HCT116 (cell line): Measurements from ENCODE around the gene DAO. TPM values are rescaled to one million over a fixed set of nuclear protein-coding genes. Genes with fewer than 3 reads are reported as not detected.
A peak's percentile ranks its signal among the peaks of the same experiment; 100 is the strongest.

Source experiments
- ATAC-seq: fragments of 200-7000 bp; cut with Tn5 transposase; 2 replicates; pipeline ENCODE4 v1.9.1; 2020; ENCODE audit warnings: mild to moderate bottlenecking, moderate library complexity
- BruUV-seq: library from RNA; stranded (reverse); fragments of 400-500 nt; replicated peaks from 2 replicates; lab custom pipeline; 2021; lab: Mats Ljungman, UMichigan
- CTCF ChIA-PET: fragments of 300-600 bp; sonication (Branson Sonifier 250); formaldehyde crosslinking; loops from one replicate; lab custom pipeline; 2021; ENCODE audit warnings: antibody characterized with exemption; lab: Charles Lee
- POLR2A ChIA-PET: fragments of 300-600, 350-600 bp; sonication (Branson Sonifier 250); formaldehyde crosslinking; loops from one replicate; lab custom pipeline; 2021; ENCODE audit warnings: antibody characterized with exemption; lab: Charles Lee
- RAD21 ChIA-PET, 2 experiments: fragments of 300-600 bp; sonication (Branson Sonifier 250); formaldehyde crosslinking; loops; one replicate each; lab custom pipeline; 2023; ENCODE audit warnings: low total read pairs in 2 of 2; ENCODE audit not compliant: uncharacterized antibody in 2 of 2, unreplicated experiment in 2 of 2, low non-redundant PET in 1 of 2; lab: Charles Lee
- DNase-seq: peaks from one replicate; pipeline ENCODE4 v3.0.0-alpha.2; 2010; ENCODE audit warnings: low read depth, low spot score
- H2AFZ ChIP-seq: fragments of 200-600 bp; shearing (Covaris generic), sonication (generic); 2 replicates; pipeline ENCODE4 v1.6.1; 2017; ENCODE audit warnings: low read depth, mixed run types, mixed read lengths, antibody characterized with exemption, low read length; ENCODE audit not compliant: poor library complexity, severe bottlenecking
- H3K27ac ChIP-seq: 2 replicates; pipeline ENCODE4 v1.5.1; 2012; ENCODE audit warnings: low read depth, low read length
- H3K27me3 ChIP-seq: fragments of 200-600 bp; sonication (generic); 2 replicates; pipeline ENCODE4 v1.6.1; 2016; ENCODE audit warnings: mixed run types, low read length, mixed read lengths; ENCODE audit not compliant: insufficient read depth
- H3K36me3 ChIP-seq, 2 experiments: fragments of 200-500 bp in 1 of 2; fragments of 200-600 bp in 1 of 2; sonication (Bioruptor generic) in 1 of 2; sonication (generic) in 1 of 2; 2 replicates each; pipeline versions ENCODE4 v1.5.1 to v1.6.1; 2014 to 2016; ENCODE audit warnings: low read length in 2 of 2, inconsistent platforms in 1 of 2, mixed read lengths in 1 of 2, mixed run types in 1 of 2; ENCODE audit not compliant: insufficient read depth in 2 of 2, control insufficient read depth in 1 of 2
- H3K4me1 ChIP-seq, 2 experiments: fragments of 200-600 bp in 1 of 2; sonication (generic) in 1 of 2; 2 replicates each; pipeline versions ENCODE4 v1.5.1 to v1.6.1; 2012 to 2017; ENCODE audit warnings: low read length in 2 of 2, inconsistent platforms in 1 of 2, mild to moderate bottlenecking in 1 of 2, mixed read lengths in 1 of 2, mixed run types in 1 of 2, moderate library complexity in 1 of 2; ENCODE audit not compliant: insufficient read depth in 2 of 2, control insufficient read depth in 1 of 2
- H3K4me2 ChIP-seq: fragments of 200-600 bp; sonication (generic); 2 replicates; pipeline ENCODE4 v1.6.1; 2017; ENCODE audit warnings: mixed run types, low read length, mixed read lengths
- H3K4me3 ChIP-seq, 2 experiments: fragments of 200-600 bp in 1 of 2; sonication (generic) in 1 of 2; replicated peaks in 1 of 2; 2 replicates each; pipeline ENCODE4 v1.5.1; 2011 to 2016; ENCODE audit warnings: low read length in 2 of 2, control low read depth in 1 of 2, low read depth in 1 of 2, mild to moderate bottlenecking in 1 of 2, mixed read lengths in 1 of 2, mixed run types in 1 of 2
- H3K79me2 ChIP-seq: fragments of 200-600 bp; sonication (generic); 2 replicates; pipeline ENCODE4 v1.6.1; 2017; ENCODE audit warnings: mild to moderate bottlenecking, mixed run types, low read length, moderate library complexity, mixed read lengths; ENCODE audit not compliant: insufficient read depth
- H3K9ac ChIP-seq: fragments of 200-600 bp; sonication (generic); 2 replicates; pipeline ENCODE4 v1.6.1; 2016; ENCODE audit warnings: low read length, mixed read lengths
- H3K9me2 ChIP-seq: fragments of 200-600 bp; sonication (generic), shearing (Covaris generic); 2 replicates; pipeline ENCODE4 v1.6.1; 2017; ENCODE audit warnings: mixed run types, mild to moderate bottlenecking, moderate library complexity; ENCODE audit not compliant: insufficient read depth
- H3K9me3 ChIP-seq, 2 experiments: fragments of 200-500 bp in 1 of 2; fragments of 200-600 bp in 1 of 2; sonication (Bioruptor generic) in 1 of 2; sonication (generic) in 1 of 2; 2 replicates each; pipeline ENCODE4 v1.6.1; 2014 to 2017; ENCODE audit warnings: low read length in 2 of 2, mixed read lengths in 2 of 2, inconsistent platforms in 1 of 2, low read depth in 1 of 2, mild to moderate bottlenecking in 1 of 2, mixed run types in 1 of 2, moderate library complexity in 1 of 2; ENCODE audit not compliant: control insufficient read depth in 1 of 2, insufficient read depth in 1 of 2
- H4K20me1 ChIP-seq: fragments of 200-600 bp; sonication (generic), shearing (Covaris generic); 2 replicates; pipeline ENCODE4 v1.6.1; 2017; ENCODE audit warnings: mixed run types, mild to moderate bottlenecking, moderate library complexity; ENCODE audit not compliant: insufficient read depth
- ELF1 ChIP-seq: IDR thresholded peaks from 2 replicates; pipeline ENCODE4 v1.6.1; 2012; ENCODE audit warnings: low read depth, borderline replicate concordance
- EZH2 ChIP-seq: fragments of 200-600 bp; sonication (generic); IDR thresholded peaks from 2 replicates; pipeline ENCODE4 v1.6.1; 2017; ENCODE audit warnings: antibody characterized with exemption, mixed run types
- POLR2A ChIP-seq: IDR thresholded peaks from 2 replicates; pipeline ENCODE4 v1.7.0; 2011; ENCODE audit warnings: borderline replicate concordance; ENCODE audit not compliant: insufficient read depth, insufficient read length; ENCODE audit errors: extremely low read depth
- RAD21 ChIP-seq: IDR thresholded peaks from 2 replicates; pipeline ENCODE4 v1.6.1; 2012; ENCODE audit warnings: low read depth, mild to moderate bottlenecking
- SIN3A ChIP-seq: IDR thresholded peaks from 2 replicates; pipeline ENCODE4 v1.6.1; 2012; ENCODE audit warnings: low read depth
- YY1 ChIP-seq: IDR thresholded peaks from 2 replicates; pipeline ENCODE4 v1.6.1; 2011; ENCODE audit warnings: low read length, low read depth, moderate library complexity, mild to moderate bottlenecking; ENCODE audit not compliant: insufficient replicate concordance; ENCODE audit errors: extremely low read depth
- ZNF274 ChIP-seq: fragments of 200-500 bp; sonication (Bioruptor generic); IDR thresholded peaks from 2 replicates; pipeline ENCODE4 v1.6.1; 2014; ENCODE audit warnings: mild to moderate bottlenecking, low read depth, low read length, inconsistent platforms
- intact Hi-C: fragments of 100-400 bp; cut with micrococcal nuclease; formaldehyde crosslinking; loops from 2 replicates; pipeline ENCODE4 v1.10.0; 2022
- total RNA-seq: library from RNA; stranded (reverse); gene quantifications from one replicate; pipeline ENCODE4 v1.2.1, GENCODE V29; 2021; ENCODE audit not compliant: unreplicated experiment
- TF ChIP-seq, protein P1 (sequence below): IDR thresholded peaks from 2 replicates; pipeline ENCODE4 v1.6.1; 2012
- TF ChIP-seq, protein P2 (sequence below): IDR thresholded peaks from 2 replicates; pipeline ENCODE4 v1.6.1; 2011; ENCODE audit warnings: mild to moderate bottlenecking, low read length, moderate library complexity; ENCODE audit not compliant: insufficient replicate concordance; ENCODE audit errors: extremely low read depth
- TF ChIP-seq, protein P3 (sequence below): IDR thresholded peaks from 2 replicates; pipeline ENCODE4 v1.6.1; 2012; ENCODE audit warnings: low read depth
- TF ChIP-seq, protein P4 (sequence below), 3 experiments: fragments of 200-600 bp in 1 of 3; sonication (generic) in 1 of 3; IDR thresholded peaks in 2 of 3; conservative IDR thresholded peaks in 1 of 3; 2 replicates each; pipeline ENCODE4 v1.5.1; 2012 to 2017; ENCODE audit warnings: low read depth in 2 of 3, low read length in 2 of 3, antibody characterized with exemption in 1 of 3, borderline replicate concordance in 1 of 3, control low read depth in 1 of 3, mild to moderate bottlenecking in 1 of 3, mixed read lengths in 1 of 3, mixed run types in 1 of 3, moderate library complexity in 1 of 3; ENCODE audit not compliant: insufficient read depth in 1 of 3

DAO gene
- total RNA-seq, 1 experiment from 2014 or later, result not detected

DNA sequence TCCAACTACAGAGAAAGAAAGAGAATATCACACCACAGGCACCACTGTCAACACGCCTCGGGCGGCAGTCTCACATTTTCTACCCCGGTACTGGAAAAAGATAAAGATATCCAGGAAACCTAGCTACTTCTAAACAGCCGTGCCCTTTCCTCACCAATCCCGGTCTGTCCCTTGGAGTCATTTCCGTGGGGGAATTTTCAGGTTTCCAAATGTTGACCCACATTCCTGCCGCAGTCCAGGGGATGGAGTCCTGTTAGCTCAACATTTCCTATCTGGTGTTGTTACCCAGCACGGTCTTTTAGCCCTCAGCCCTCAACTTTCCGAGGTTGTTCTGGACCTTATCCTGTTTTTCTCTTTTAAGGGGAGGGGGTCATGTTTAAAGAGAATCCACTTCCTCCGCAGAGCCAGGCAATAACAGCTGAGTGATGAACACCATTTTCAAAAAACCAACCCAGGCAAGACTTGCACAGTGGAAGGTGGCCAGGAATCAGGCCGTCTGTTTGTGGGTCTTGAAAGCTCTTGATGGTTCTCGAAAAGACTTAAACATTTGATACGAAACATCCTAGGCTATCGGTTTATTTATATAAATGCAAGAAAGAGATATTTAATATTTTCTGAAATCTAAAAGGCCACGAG lies 27.1 kb upstream of the DAO start (continued):
- no peak for TF ChIP-seq EZH2
- no peak for TF ChIP-seq POLR2A
- TF ChIP-seq YY1, result no peak
- no peak for TF ChIP-seq ZNF274
- TF ChIP-seq, protein P1, sequence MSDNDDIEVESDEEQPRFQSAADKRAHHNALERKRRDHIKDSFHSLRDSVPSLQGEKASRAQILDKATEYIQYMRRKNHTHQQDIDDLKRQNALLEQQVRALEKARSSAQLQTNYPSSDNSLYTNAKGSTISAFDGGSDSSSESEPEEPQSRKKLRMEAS, result no peak

DNA sequence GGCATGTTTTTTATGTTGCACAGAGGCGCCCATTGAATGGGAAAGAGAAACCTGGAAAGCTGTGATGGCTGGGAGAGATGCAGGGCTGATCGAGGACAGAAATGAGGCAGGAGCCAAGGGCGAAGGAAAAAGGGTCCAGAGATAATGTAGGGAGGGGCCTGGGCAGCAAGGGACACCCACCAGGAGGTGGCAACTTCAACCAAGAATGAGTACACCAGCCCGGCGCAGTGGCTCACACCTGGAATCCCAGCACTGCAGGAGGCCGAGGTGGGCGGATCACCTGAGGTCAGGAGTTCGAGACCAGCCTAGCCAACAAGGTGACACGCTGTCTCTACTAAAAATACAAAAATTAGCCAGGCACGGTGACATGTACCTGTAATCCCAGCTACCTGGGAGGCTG lies 26.5 kb upstream of the DAO start:
- Histone ChIP-seq H3K36me3 (peaks cover 12 to 35% of the 10 kb centered on the region in 2 experiments), H3K9me2 (no peaks in the 10 kb centered on the region), H3K27me3 (no peaks in the 10 kb centered on the region), H3K4me2 (peak overlapping the region; percentile 86), H3K79me2 (peaks cover 82% of the 10 kb centered on the region), H3K9ac (peak overlapping the region; percentile 99), H3K4me1 (peaks cover 64 to 84% of the 10 kb centered on the region in 2 experiments), H4K20me1 (no peaks in the 10 kb centered on the region), H2AFZ (no peak overlapping the region), H3K9me3 (no peaks in the 10 kb centered on the region), H3K4me3 (peak overlapping the region; percentile 0 to 99; a peak in 2 of 4 replicates), H3K27ac (peak overlapping the region; percentile 92)
- ChIA-PET CTCF (no interaction called here), RAD21 (no interaction called here), POLR2A (no interaction called here)
- no TSS peak for BruUV-seq
- TF ChIP-seq, protein P2, sequence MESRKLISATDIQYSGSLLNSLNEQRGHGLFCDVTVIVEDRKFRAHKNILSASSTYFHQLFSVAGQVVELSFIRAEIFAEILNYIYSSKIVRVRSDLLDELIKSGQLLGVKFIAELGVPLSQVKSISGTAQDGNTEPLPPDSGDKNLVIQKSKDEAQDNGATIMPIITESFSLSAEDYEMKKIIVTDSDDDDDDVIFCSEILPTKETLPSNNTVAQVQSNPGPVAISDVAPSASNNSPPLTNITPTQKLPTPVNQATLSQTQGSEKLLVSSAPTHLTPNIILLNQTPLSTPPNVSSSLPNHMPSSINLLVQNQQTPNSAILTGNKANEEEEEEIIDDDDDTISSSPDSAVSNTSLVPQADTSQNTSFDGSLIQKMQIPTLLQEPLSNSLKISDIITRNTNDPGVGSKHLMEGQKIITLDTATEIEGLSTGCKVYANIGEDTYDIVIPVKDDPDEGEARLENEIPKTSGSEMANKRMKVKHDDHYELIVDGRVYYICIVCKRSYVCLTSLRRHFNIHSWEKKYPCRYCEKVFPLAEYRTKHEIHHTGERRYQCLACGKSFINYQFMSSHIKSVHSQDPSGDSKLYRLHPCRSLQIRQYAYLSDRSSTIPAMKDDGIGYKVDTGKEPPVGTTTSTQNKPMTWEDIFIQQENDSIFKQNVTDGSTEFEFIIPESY, result no peak
- TF ChIP-seq POLR2A, result no peak
- no peak for TF ChIP-seq ELF1
- no peak for TF ChIP-seq RAD21
- TF ChIP-seq SIN3A, result no peak
- TF ChIP-seq, protein P3, sequence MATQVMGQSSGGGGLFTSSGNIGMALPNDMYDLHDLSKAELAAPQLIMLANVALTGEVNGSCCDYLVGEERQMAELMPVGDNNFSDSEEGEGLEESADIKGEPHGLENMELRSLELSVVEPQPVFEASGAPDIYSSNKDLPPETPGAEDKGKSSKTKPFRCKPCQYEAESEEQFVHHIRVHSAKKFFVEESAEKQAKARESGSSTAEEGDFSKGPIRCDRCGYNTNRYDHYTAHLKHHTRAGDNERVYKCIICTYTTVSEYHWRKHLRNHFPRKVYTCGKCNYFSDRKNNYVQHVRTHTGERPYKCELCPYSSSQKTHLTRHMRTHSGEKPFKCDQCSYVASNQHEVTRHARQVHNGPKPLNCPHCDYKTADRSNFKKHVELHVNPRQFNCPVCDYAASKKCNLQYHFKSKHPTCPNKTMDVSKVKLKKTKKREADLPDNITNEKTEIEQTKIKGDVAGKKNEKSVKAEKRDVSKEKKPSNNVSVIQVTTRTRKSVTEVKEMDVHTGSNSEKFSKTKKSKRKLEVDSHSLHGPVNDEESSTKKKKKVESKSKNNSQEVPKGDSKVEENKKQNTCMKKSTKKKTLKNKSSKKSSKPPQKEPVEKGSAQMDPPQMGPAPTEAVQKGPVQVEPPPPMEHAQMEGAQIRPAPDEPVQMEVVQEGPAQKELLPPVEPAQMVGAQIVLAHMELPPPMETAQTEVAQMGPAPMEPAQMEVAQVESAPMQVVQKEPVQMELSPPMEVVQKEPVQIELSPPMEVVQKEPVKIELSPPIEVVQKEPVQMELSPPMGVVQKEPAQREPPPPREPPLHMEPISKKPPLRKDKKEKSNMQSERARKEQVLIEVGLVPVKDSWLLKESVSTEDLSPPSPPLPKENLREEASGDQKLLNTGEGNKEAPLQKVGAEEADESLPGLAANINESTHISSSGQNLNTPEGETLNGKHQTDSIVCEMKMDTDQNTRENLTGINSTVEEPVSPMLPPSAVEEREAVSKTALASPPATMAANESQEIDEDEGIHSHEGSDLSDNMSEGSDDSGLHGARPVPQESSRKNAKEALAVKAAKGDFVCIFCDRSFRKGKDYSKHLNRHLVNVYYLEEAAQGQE, result no peak
- TF ChIP-seq, protein P4, sequence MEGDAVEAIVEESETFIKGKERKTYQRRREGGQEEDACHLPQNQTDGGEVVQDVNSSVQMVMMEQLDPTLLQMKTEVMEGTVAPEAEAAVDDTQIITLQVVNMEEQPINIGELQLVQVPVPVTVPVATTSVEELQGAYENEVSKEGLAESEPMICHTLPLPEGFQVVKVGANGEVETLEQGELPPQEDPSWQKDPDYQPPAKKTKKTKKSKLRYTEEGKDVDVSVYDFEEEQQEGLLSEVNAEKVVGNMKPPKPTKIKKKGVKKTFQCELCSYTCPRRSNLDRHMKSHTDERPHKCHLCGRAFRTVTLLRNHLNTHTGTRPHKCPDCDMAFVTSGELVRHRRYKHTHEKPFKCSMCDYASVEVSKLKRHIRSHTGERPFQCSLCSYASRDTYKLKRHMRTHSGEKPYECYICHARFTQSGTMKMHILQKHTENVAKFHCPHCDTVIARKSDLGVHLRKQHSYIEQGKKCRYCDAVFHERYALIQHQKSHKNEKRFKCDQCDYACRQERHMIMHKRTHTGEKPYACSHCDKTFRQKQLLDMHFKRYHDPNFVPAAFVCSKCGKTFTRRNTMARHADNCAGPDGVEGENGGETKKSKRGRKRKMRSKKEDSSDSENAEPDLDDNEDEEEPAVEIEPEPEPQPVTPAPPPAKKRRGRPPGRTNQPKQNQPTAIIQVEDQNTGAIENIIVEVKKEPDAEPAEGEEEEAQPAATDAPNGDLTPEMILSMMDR (IDR thresholded peaks at IDR 0.05 in 2 of 3, conservative IDR thresholded peaks at IDR 0.05 in 1 of 3; ENCODE audit: borderline replicate concordance in 1 of 3, insufficient read depth in 1 of 3, low read depth in 2 of 3, low read length in 2 of 3), result no peak
- TF ChIP-seq ZNF274, result no peak
- DNase-seq (no peak), ATAC-seq (no peak)
- intact Hi-C loops, result no loop called here
